K562 (cell line): ENCODE measurements around the gene LAMP1. TPM values are rescaled to one million over a fixed set of nuclear protein-coding genes. Genes with fewer than 3 reads are reported as not detected.

Experiments
- ATAC-seq: fragments of 200-7000 bp; cut with Tn5 transposase; 3 replicates; pipeline ENCODE4 v1.9.1; 2020; ENCODE audit warnings: moderate library complexity
- BruUV-seq: library from RNA; stranded (reverse); fragments of 400-500 nt; replicated peaks from 2 replicates; lab custom pipeline; 2021; lab: Mats Ljungman, UMichigan
- CTCF ChIA-PET: fragments of 300-600 bp; formaldehyde crosslinking; extraction: SDS; loops from one replicate; lab custom pipeline; 2021; ENCODE audit warnings: low intra/inter-chr PET ratio; lab: Yijun Ruan, JAX
- POLR2A ChIA-PET: fragments of 300-600, 350-650 bp; sonication (Branson Sonifier 250); formaldehyde crosslinking; extraction: SDS; loops from one replicate; lab custom pipeline; 2021; ENCODE audit warnings: antibody characterized with exemption, inconsistent platforms; lab: Yijun Ruan, JAX
- DNase-seq, 4 experiments: peaks; one replicate each; pipeline versions ENCODE4 v3.0.0 to v3.0.0-alpha.2; 2011 to 2018; ENCODE audit warnings: low spot score in 3 of 4, mixed read lengths in 3 of 4; ENCODE audit errors: extremely low read depth in 1 of 4
- FAIRE-seq: peaks from 2 replicates; lab custom pipeline; 2011; peaks lifted over from hg19 to GRCh38; lab: Jason Lieb, UNC
- H2AFZ ChIP-seq: 2 replicates; pipeline ENCODE4 v1.6.0; 2011; ENCODE audit warnings: low read depth, low read length, control low read depth, inconsistent platforms
- H3K27ac ChIP-seq: fragments of 200-600 bp; 3 replicates; pipeline ENCODE4 v1.8.0; 2011; ENCODE audit warnings: low read depth, mild to moderate bottlenecking, control low read depth, inconsistent platforms, low read length, moderate library complexity, mixed read lengths; ENCODE audit errors: extremely low read depth
- H3K27me3 ChIP-seq, 2 experiments: fragments of 300-600 bp in 1 of 2; 2 replicates in 1 of 2; 3 replicates in 1 of 2; pipeline versions ENCODE4 v1.6.0 to v1.8.0; 2011; ENCODE audit warnings: inconsistent platforms in 2 of 2, low read length in 2 of 2, mild to moderate bottlenecking in 1 of 2, mixed read lengths in 1 of 2, moderate library complexity in 1 of 2; ENCODE audit not compliant: control insufficient read depth in 2 of 2, insufficient read depth in 2 of 2
- H3K36me3 ChIP-seq: fragments of 300-600 bp; 3 replicates; pipeline ENCODE4 v1.8.0; 2011; ENCODE audit warnings: mild to moderate bottlenecking, low read length, inconsistent platforms; ENCODE audit not compliant: control insufficient read depth, insufficient read depth
- H3K4me1 ChIP-seq, 2 experiments: fragments of 200-600 bp in 1 of 2; replicated peaks in 1 of 2; 2 replicates in 1 of 2; 3 replicates in 1 of 2; pipeline versions ENCODE4 v1.5.1 to v1.8.0; 2011; ENCODE audit warnings: inconsistent platforms in 2 of 2, low read length in 2 of 2, mild to moderate bottlenecking in 1 of 2, mixed read lengths in 1 of 2, moderate library complexity in 1 of 2; ENCODE audit not compliant: control insufficient read depth in 2 of 2, insufficient read depth in 2 of 2
- H3K4me2 ChIP-seq: 2 replicates; pipeline ENCODE4 v1.6.1; 2011; ENCODE audit warnings: low read length, control low read depth, inconsistent platforms, mixed read lengths; ENCODE audit not compliant: insufficient read depth
- H3K4me3 ChIP-seq: fragments of 200-600 bp; sonication (generic), shearing (Covaris generic); 2 replicates; pipeline ENCODE4 v1.5.1; 2016; ENCODE audit warnings: control low read depth, inconsistent platforms
- H3K79me2 ChIP-seq: fragments of 200-600 bp; 3 replicates; pipeline ENCODE4 v1.8.0; 2011; ENCODE audit warnings: low read length, inconsistent platforms; ENCODE audit not compliant: control insufficient read depth, insufficient read depth
- H3K9ac ChIP-seq, 2 experiments: 2 replicates each; pipeline versions ENCODE4 v1.6.0 to v1.6.1; 2011; ENCODE audit warnings: low read depth in 2 of 2, low read length in 2 of 2, control low read depth in 1 of 2, inconsistent platforms in 1 of 2, mild to moderate bottlenecking in 1 of 2, mixed read lengths in 1 of 2; ENCODE audit not compliant: insufficient read depth in 1 of 2
- H3K9me1 ChIP-seq: one replicate; pipeline ENCODE4 v1.6.0; 2011; ENCODE audit warnings: inconsistent platforms, mild to moderate bottlenecking, low read length, moderate library complexity; ENCODE audit not compliant: control insufficient read depth, insufficient read depth
- H3K9me3 ChIP-seq: replicated peaks from 2 replicates; pipeline ENCODE4 v1.5.1; 2011; ENCODE audit warnings: low read depth, low read length, inconsistent platforms; ENCODE audit not compliant: control insufficient read depth, insufficient read depth
- H4K20me1 ChIP-seq: replicated peaks from 2 replicates; pipeline ENCODE4 v1.6.1; 2011; ENCODE audit warnings: low read length, inconsistent platforms, mixed read lengths; ENCODE audit not compliant: control insufficient read depth, insufficient read depth
- ARID3A ChIP-seq: IDR thresholded peaks from 2 replicates; pipeline ENCODE4 v1.6.1; 2012; ENCODE audit warnings: low read depth, low read length, improper control_type of control experiment, borderline replicate concordance
- ELF1 ChIP-seq: fragments of 200-800 bp; sonication (Bioruptor generic); IDR thresholded peaks from 2 replicates; pipeline ENCODE4 v1.6.1; 2016; ENCODE audit warnings: missing genetic modification characterization, missing compliant biosample characterization
- JUNB ChIP-seq: fragments of 450-650 bp; formaldehyde crosslinking; conservative IDR thresholded peaks from 2 replicates; pipeline ENCODE4 v1.4.0; 2020; ENCODE audit warnings: mild to moderate bottlenecking
- KDM4B ChIP-seq, 2 experiments: fragments of 450-650 bp in 1 of 2; sonication (generic) in 1 of 2; IDR thresholded peaks; 2 replicates each; pipeline ENCODE4 v1.6.1; 2016 to 2017; ENCODE audit warnings: borderline replicate concordance in 2 of 2, antibody characterized with exemption in 1 of 2, low read depth in 1 of 2, mild to moderate bottlenecking in 1 of 2
- KHSRP ChIP-seq: fragments of 450-650 bp; IDR thresholded peaks from 2 replicates; pipeline ENCODE4 v1.6.1; 2017
- L3MBTL2 ChIP-seq: fragments of 450-650 bp; IDR thresholded peaks from 2 replicates; pipeline ENCODE4 v1.6.1; 2016; ENCODE audit warnings: mild to moderate bottlenecking, moderate library complexity
- NELFE ChIP-seq: IDR thresholded peaks from 2 replicates; pipeline ENCODE4 v1.6.1; 2011; ENCODE audit warnings: mild to moderate bottlenecking; ENCODE audit not compliant: insufficient read depth, insufficient read length
- NONO ChIP-seq, 2 experiments: fragments of 200-400 bp in 1 of 2; fragments of 450-650 bp in 1 of 2; formaldehyde crosslinking in 1 of 2; IDR thresholded peaks; 2 replicates each; pipeline ENCODE4 v1.6.1; 2017; ENCODE audit warnings: low read depth in 2 of 2, mild to moderate bottlenecking in 2 of 2, moderate library complexity in 2 of 2, low read length in 1 of 2
- TSC22D4 ChIP-seq: fragments of 450-650 bp; IDR thresholded peaks from 2 replicates; pipeline ENCODE4 v1.6.1; 2016; ENCODE audit warnings: missing genetic modification characterization, missing biosample characterization, control low read depth
- VEZF1 ChIP-seq: fragments of 200-800 bp; sonication (Bioruptor generic); IDR thresholded peaks from 2 replicates; pipeline ENCODE4 v1.6.1; 2017; ENCODE audit warnings: missing genetic modification characterization, missing compliant biosample characterization
- ZBTB49 ChIP-seq: sonication (generic); formaldehyde crosslinking; IDR thresholded peaks from 2 replicates; pipeline ENCODE4 v1.8.0; 2022; ENCODE audit warnings: missing genetic modification reagents, mild to moderate bottlenecking, borderline replicate concordance
- ZNF280B ChIP-seq: fragments of 250-450 bp; sonication (Bioruptor Pico); IDR thresholded peaks from 2 replicates; pipeline ENCODE4 v1.5.1; 2021; ENCODE audit warnings: mild to moderate bottlenecking
- WGBS: fragments of 100-300 bp; shearing (Covaris generic); methylation state at CpG from one replicate; pipeline ENCODE4 v1.1.6; 2016; ENCODE audit warnings: low coverage, mixed read lengths; ENCODE audit not compliant: insufficient coverage; ENCODE audit errors: missing lambda C conversion rate; 5-methylcytosine and 5-hydroxymethylcytosine counted together
- in situ Hi-C: fragments of 300-500 bp; cut with MboI; formaldehyde crosslinking; loops from 4 replicates; pipeline ENCODE4 v1.15.0; 2018; ENCODE audit warnings: inconsistent platforms, mixed read lengths
- intact Hi-C: fragments of 100-400 bp; cut with micrococcal nuclease; formaldehyde crosslinking; loops from 2 replicates; pipeline ENCODE4 v1.14.2; 2022
- polyA plus RNA-seq, 8 experiments: library from polyadenylated mRNA; depleted of rRNA in 4 of 8; stranded (reverse) in 5 of 8; unstranded in 3 of 8; fragments of >200 nt; fragmentation: Nextera tagmentation in 2 of 8; fragmentation: Illumina TruSeq in 1 of 8; extraction: Ambion mirVana in 2 of 8; extraction: Trizol in 1 of 8; gene quantifications; 2 replicates each; pipeline versions ENCODE4 v1.2.1 to v1.2.3, GENCODE V29; 2011 to 2014; ENCODE audit warnings: inconsistent platforms in 1 of 8, missing spikeins in 1 of 8
- total RNA-seq, 7 experiments: library from RNA; depleted of rRNA in 6 of 7; stranded (reverse); fragments of >200 nt in 6 of 7; fragmentation: Illumina TruSeq in 2 of 7; extraction: Trizol in 2 of 7; gene quantifications; 2 replicates each; pipeline versions ENCODE4 v1.2.1 to v1.2.3, GENCODE V29; 2011 to 2021; ENCODE audit warnings: low replicate concordance in 1 of 7

The LAMP1 gene
- total and polyA plus RNA-seq, 9 of the 15 experiments (the other 6 are each of a cell fraction or from before 2014, with no cell fraction given), result 2.2 to 70.1 (median 30.5) TPM

GRCh38 chr13:113337976-113338375 is 40.9 kb downstream of the LAMP1 start (continued):
- no peak for TF ChIP-seq VEZF1 (CRISPR knock-in tag)

- Histone ChIP-seq H3K36me3 (no peaks in the 10 kb centered on the region), H3K27me3 (no peaks in the 10 kb centered on the region), H3K4me3 (no peak overlapping the region), H3K4me2 (no peak overlapping the region), H3K9ac (no peak overlapping the region), H3K9me1 (no peaks in the 10 kb centered on the region), H3K4me1 (peaks cover 0 to 8% of the 10 kb centered on the region in 2 experiments; a peak in 2 of 5 replicates), H4K20me1 (no peaks in the 10 kb centered on the region), H3K27ac (no peak overlapping the region), H2AFZ (no peak overlapping the region), H3K9me3 (no peaks in the 10 kb centered on the region), H3K79me2 (no peaks in the 10 kb centered on the region)
- in situ Hi-C loops (no loop called here), intact Hi-C loops (no loop called here)
- BruUV-seq, result no TSS peak
- FAIRE-seq (no peak), ATAC-seq (no peak), DNase-seq (no peak)
- 88% methylated on average over 9 of the region's 15 CpGs for WGBS
- CTCF ChIA-PET, result no interaction called here
- TF ChIP-seq TSC22D4 (tag), result no peak
- TF ChIP-seq KDM4B (IDR thresholded peaks at IDR 0.05; ENCODE audit: borderline replicate concordance in 2 of 2, low read depth in 1 of 2), result no peak
- TF ChIP-seq L3MBTL2, result no peak
- no peak for TF ChIP-seq ZNF280B (CRISPR knock-in tag)
- TF ChIP-seq ARID3A, result no peak
- TF ChIP-seq NONO (IDR thresholded peaks at IDR 0.05; ENCODE audit: low read depth in 2 of 2, low read length in 1 of 2), result no peak
- TF ChIP-seq ZBTB49 (CRISPR knock-in tag), result no peak
- TF ChIP-seq ELF1, result no peak
- no peak for TF ChIP-seq JUNB
- no peak for TF ChIP-seq KHSRP
- no peak for TF ChIP-seq NELFE
- POLR2A ChIA-PET, result interaction anchor here (1.0 kb wide), 1 partner anchor 23 kb away, joined by 3 read pairs; no protein-coding TSS in a partner anchor
These were observed 41.4 kb downstream of the LAMP1 start for GRCh38 chr13:113338451-113338850.
